H1 (cell line): ENCODE data around the gene MPRIP. TPM values are rescaled to one million over a fixed set of nuclear protein-coding genes. Genes with fewer than 3 reads are reported as not detected.

Experiments
- CTCF ChIA-PET: fragments of 300-600 bp; sonication (Branson Sonifier 250); formaldehyde crosslinking; loops from one replicate; lab custom pipeline; 2021; ENCODE audit not compliant: partially characterized antibody; lab: Charles Lee
- POLR2A ChIA-PET: fragments of 300-600 bp; sonication (Branson Sonifier 250); formaldehyde crosslinking; loops from one replicate; lab custom pipeline; 2021; ENCODE audit warnings: inconsistent platforms; ENCODE audit not compliant: partially characterized antibody; lab: Charles Lee
- DNase-seq, 2 experiments: peaks; one replicate each; pipeline versions ENCODE4 v3.0.0 to v3.0.0-alpha.2; 2010 to 2022; ENCODE audit warnings: low spot score in 2 of 2, low read depth in 1 of 2, mixed read lengths in 1 of 2
- FAIRE-seq: peaks from 2 replicates; lab custom pipeline; 2011; peaks lifted over from hg19 to GRCh38; lab: Jason Lieb, UNC
- H2AFZ ChIP-seq: 2 replicates; pipeline ENCODE4 v1.8.1; 2012; ENCODE audit warnings: low read length, inconsistent platforms
- H2AK5ac ChIP-seq: 2 replicates; pipeline ENCODE4 v1.6.1; 2013; ENCODE audit warnings: low read depth, low read length
- H2BK120ac ChIP-seq: replicated peaks from 2 replicates; pipeline ENCODE3; 2013; ENCODE audit warnings: low read depth, low read length, inconsistent platforms
- H2BK12ac ChIP-seq: 2 replicates; pipeline ENCODE4 v1.6.1; 2013; ENCODE audit warnings: low read depth, low read length
- H2BK15ac ChIP-seq: 2 replicates; pipeline ENCODE4 v1.6.1; 2013; ENCODE audit warnings: low read length
- H2BK20ac ChIP-seq: 2 replicates; pipeline ENCODE4 v1.6.1; 2013; ENCODE audit warnings: low read length
- H2BK5ac ChIP-seq: 2 replicates; pipeline ENCODE4 v1.6.1; 2013; ENCODE audit warnings: low read depth, low read length
- H3K14ac ChIP-seq: 2 replicates; pipeline ENCODE4 v1.6.1; 2013; ENCODE audit warnings: inconsistent platforms; ENCODE audit not compliant: insufficient read length
- H3K18ac ChIP-seq: 2 replicates; pipeline ENCODE4 v1.6.1; 2013; ENCODE audit warnings: low read length; ENCODE audit errors: extremely low read depth
- H3K23ac ChIP-seq: 2 replicates; pipeline ENCODE4 v1.6.1; 2013; ENCODE audit warnings: inconsistent platforms; ENCODE audit not compliant: insufficient read length
- H3K23me2 ChIP-seq: 2 replicates; pipeline ENCODE4 v1.6.1; 2013; ENCODE audit warnings: low read depth, low read length
- H3K27ac ChIP-seq: 2 replicates; pipeline ENCODE4 v1.6.1; 2011; ENCODE audit warnings: low read depth, low read length, inconsistent platforms
- H3K27me3 ChIP-seq, 4 experiments: replicated peaks in 1 of 4; 1 replicate in 1 of 4; 2 replicates in 3 of 4; pipeline versions ENCODE4 v1.6.1 to v1.8.1; 2011 to 2013; ENCODE audit warnings: low read length in 3 of 4, mild to moderate bottlenecking in 3 of 4, inconsistent platforms in 2 of 4, mixed read lengths in 2 of 4, moderate library complexity in 1 of 4; ENCODE audit not compliant: control insufficient read depth in 3 of 4, insufficient read depth in 3 of 4; ENCODE audit errors: extremely low read depth in 1 of 4
- H3K36me3 ChIP-seq, 4 experiments: 2 replicates each; pipeline versions ENCODE4 v1.6.1 to v1.8.1; 2011 to 2013; ENCODE audit warnings: mild to moderate bottlenecking in 4 of 4, low read length in 3 of 4, moderate library complexity in 2 of 4, control low read depth in 1 of 4, inconsistent platforms in 1 of 4; ENCODE audit not compliant: insufficient read depth in 4 of 4, control insufficient read depth in 2 of 4
- H3K4ac ChIP-seq: replicated peaks from 2 replicates; pipeline ENCODE3; 2013; ENCODE audit warnings: low read length, low read depth, mixed read lengths, inconsistent platforms; ENCODE audit not compliant: insufficient read length
- H3K4me1 ChIP-seq, 4 experiments: replicated peaks in 1 of 4; 1 replicate in 1 of 4; 2 replicates in 3 of 4; pipeline versions ENCODE4 v1.6.1 to v1.8.1; 2011 to 2013; ENCODE audit warnings: low read length in 3 of 4, inconsistent platforms in 2 of 4, mixed read lengths in 1 of 4; ENCODE audit not compliant: insufficient read depth in 4 of 4, control insufficient read depth in 3 of 4
- H3K4me2 ChIP-seq, 2 experiments: 2 replicates each; pipeline versions ENCODE4 v1.6.1 to v1.8.1; 2011 to 2013; ENCODE audit warnings: low read depth in 2 of 2, low read length in 2 of 2, control low read depth in 1 of 2, inconsistent platforms in 1 of 2, mild to moderate bottlenecking in 1 of 2; ENCODE audit not compliant: insufficient read depth in 1 of 2
- H3K4me3 ChIP-seq, 4 experiments: fragments of 200-600, 300-600 bp in 1 of 4; sonication (generic), shearing (Covaris generic), sonication (Bioruptor Twin) in 1 of 4; 2 replicates each; pipeline versions ENCODE4 v1.5.1 to v1.8.1; 2011 to 2016; ENCODE audit warnings: low read length in 4 of 4, low read depth in 3 of 4, control low read depth in 2 of 4, inconsistent platforms in 2 of 4, mild to moderate bottlenecking in 2 of 4, mixed read lengths in 1 of 4, moderate library complexity in 1 of 4; ENCODE audit not compliant: insufficient read depth in 2 of 4; ENCODE audit errors: extremely low read depth in 1 of 4
- H3K56ac ChIP-seq: replicated peaks from 2 replicates; pipeline ENCODE3; 2013; ENCODE audit warnings: low read depth, mild to moderate bottlenecking, mixed read lengths, low read length, inconsistent platforms; ENCODE audit not compliant: insufficient read length
- H3K79me1 ChIP-seq: 2 replicates; pipeline ENCODE4 v1.6.1; 2013; ENCODE audit warnings: low read depth, low read length, control low read depth
- H3K79me2 ChIP-seq, 2 experiments: 2 replicates each; pipeline versions ENCODE4 v1.6.1 to v1.8.1; 2012 to 2013; ENCODE audit warnings: low read length in 2 of 2, mild to moderate bottlenecking in 2 of 2, inconsistent platforms in 1 of 2; ENCODE audit not compliant: insufficient read depth in 2 of 2, control insufficient read depth in 1 of 2
- H3K9ac ChIP-seq, 4 experiments: replicated peaks in 1 of 4; 1 replicate in 1 of 4; 2 replicates in 3 of 4; pipeline versions ENCODE4 v1.6.1 to v1.8.1; 2011 to 2013; ENCODE audit warnings: low read depth in 3 of 4, low read length in 3 of 4, control low read depth in 2 of 4, mild to moderate bottlenecking in 2 of 4, moderate library complexity in 2 of 4, inconsistent platforms in 1 of 4; ENCODE audit errors: extremely low read depth in 1 of 4
- H3K9me3 ChIP-seq, 2 experiments: 2 replicates each; pipeline versions ENCODE4 v1.6.1 to v1.8.1; 2012 to 2013; ENCODE audit warnings: mild to moderate bottlenecking in 2 of 2, moderate library complexity in 2 of 2, control low read depth in 1 of 2, inconsistent platforms in 1 of 2, low read depth in 1 of 2, low read length in 1 of 2, mixed read lengths in 1 of 2; ENCODE audit not compliant: insufficient read depth in 2 of 2
- H4K20me1 ChIP-seq, 2 experiments: replicated peaks in 1 of 2; 2 replicates each; pipeline versions ENCODE3 to v1.8.1; 2011 to 2013; ENCODE audit warnings: inconsistent platforms in 2 of 2, low read length in 2 of 2, mild to moderate bottlenecking in 1 of 2; ENCODE audit not compliant: insufficient read depth in 2 of 2, control insufficient read depth in 1 of 2
- H4K5ac ChIP-seq: 2 replicates; pipeline ENCODE4 v1.6.1; 2013; ENCODE audit warnings: low read length, low read depth, mixed read lengths, inconsistent platforms; ENCODE audit not compliant: insufficient read length
- H4K8ac ChIP-seq: 2 replicates; pipeline ENCODE4 v1.8.0; 2013; ENCODE audit warnings: mild to moderate bottlenecking, moderate library complexity, low read length, inconsistent platforms; ENCODE audit not compliant: insufficient read depth; ENCODE audit errors: extremely low read depth
- H4K91ac ChIP-seq: replicated peaks from 2 replicates; pipeline ENCODE3; 2013; ENCODE audit warnings: low read length, mixed read lengths, inconsistent platforms; ENCODE audit not compliant: insufficient read length
- EP300 ChIP-seq, 2 experiments: IDR thresholded peaks; 1 replicate in 1 of 2; 2 replicates in 1 of 2; pipeline ENCODE4 v1.6.1; 2011 to 2012; ENCODE audit warnings: low read depth in 2 of 2, low read length in 2 of 2, mild to moderate bottlenecking in 2 of 2, borderline replicate concordance in 1 of 2, inconsistent platforms in 1 of 2, moderate library complexity in 1 of 2
- JUN ChIP-seq: IDR thresholded peaks from 2 replicates; pipeline ENCODE4 v1.6.1; 2011; ENCODE audit warnings: low read depth, mild to moderate bottlenecking, improper control_type of control experiment, low read length
- KDM4A ChIP-seq: IDR thresholded peaks from one replicate; pipeline ENCODE4 v1.7.1; 2012; ENCODE audit warnings: low read depth, mild to moderate bottlenecking, moderate library complexity, low read length, inconsistent platforms; ENCODE audit not compliant: severe bottlenecking
- SP1 ChIP-seq: IDR thresholded peaks from 2 replicates; pipeline ENCODE4 v1.6.1; 2011; ENCODE audit warnings: low read depth, low read length
- TCF12 ChIP-seq: IDR thresholded peaks from 2 replicates; pipeline ENCODE4 v1.6.1; 2011; ENCODE audit warnings: low read depth, mild to moderate bottlenecking, low read length
- ZNF274 ChIP-seq: IDR thresholded peaks from 2 replicates; pipeline ENCODE4 v1.7.0; 2012; ENCODE audit warnings: low read length, borderline replicate concordance; ENCODE audit errors: extremely low read depth
- WGBS, 2 experiments: shearing (Covaris generic) in 1 of 2; methylation state at CpG; one replicate each; pipeline versions ENCODE4 v1.1.6 to v1.1.7; 2013 to 2015; ENCODE audit warnings: low lambda C conversion rate in 2 of 2, mixed read lengths in 2 of 2, inconsistent platforms in 1 of 2, low coverage in 1 of 2, missing lambda C conversion rate in 1 of 2; ENCODE audit not compliant: insufficient replicate concordance in 2 of 2, insufficient coverage in 1 of 2, insufficient read length in 1 of 2; ENCODE audit errors: extremely low coverage in 1 of 2, missing lambda C conversion rate in 1 of 2; 5-methylcytosine and 5-hydroxymethylcytosine counted together
- polyA plus RNA-seq, 7 experiments: library from polyadenylated mRNA; depleted of rRNA in 3 of 7; stranded (reverse) in 5 of 7; unstranded in 2 of 7; fragments of >200 nt in 5 of 7; fragments of 200-250 nt in 2 of 7; gene quantifications; 1 replicate in 5 of 7; 2 replicates in 1 of 7; 4 replicates in 1 of 7; pipeline versions ENCODE4 v1.2.1 to v1.2.3, GENCODE V29; 2011 to 2013; ENCODE audit warnings: missing spikeins in 2 of 7, mixed read lengths in 2 of 7
- total RNA-seq: library from RNA; stranded (reverse); fragmentation: NEBNext Ultra II Directional; extraction: Animal tissue kit (Norgen Biotek cat#: 25700); gene quantifications from 2 replicates; pipeline ENCODE4 v1.2.1, GENCODE V29; 2021
- TF ChIP-seq, protein P1 (sequence below): IDR thresholded peaks from 2 replicates; pipeline ENCODE4 v1.6.1; 2012; ENCODE audit warnings: inconsistent platforms
- TF ChIP-seq, protein P2 (sequence below), 3 experiments: IDR thresholded peaks; 1 replicate in 2 of 3; 2 replicates in 1 of 3; pipeline versions ENCODE4 v1.5.1 to v1.6.1; 2011; ENCODE audit warnings: low read length in 3 of 3, mild to moderate bottlenecking in 3 of 3, inconsistent platforms in 2 of 3, low read depth in 1 of 3, moderate library complexity in 1 of 3; ENCODE audit not compliant: insufficient read depth in 1 of 3; ENCODE audit errors: control extremely low read depth in 1 of 3

The MPRIP gene
- total and polyA plus RNA-seq, 2 of the 8 experiments (the other 6 are each of a cell fraction or from before 2014, with no cell fraction given), result 48.6 to 146 TPM

DNA sequence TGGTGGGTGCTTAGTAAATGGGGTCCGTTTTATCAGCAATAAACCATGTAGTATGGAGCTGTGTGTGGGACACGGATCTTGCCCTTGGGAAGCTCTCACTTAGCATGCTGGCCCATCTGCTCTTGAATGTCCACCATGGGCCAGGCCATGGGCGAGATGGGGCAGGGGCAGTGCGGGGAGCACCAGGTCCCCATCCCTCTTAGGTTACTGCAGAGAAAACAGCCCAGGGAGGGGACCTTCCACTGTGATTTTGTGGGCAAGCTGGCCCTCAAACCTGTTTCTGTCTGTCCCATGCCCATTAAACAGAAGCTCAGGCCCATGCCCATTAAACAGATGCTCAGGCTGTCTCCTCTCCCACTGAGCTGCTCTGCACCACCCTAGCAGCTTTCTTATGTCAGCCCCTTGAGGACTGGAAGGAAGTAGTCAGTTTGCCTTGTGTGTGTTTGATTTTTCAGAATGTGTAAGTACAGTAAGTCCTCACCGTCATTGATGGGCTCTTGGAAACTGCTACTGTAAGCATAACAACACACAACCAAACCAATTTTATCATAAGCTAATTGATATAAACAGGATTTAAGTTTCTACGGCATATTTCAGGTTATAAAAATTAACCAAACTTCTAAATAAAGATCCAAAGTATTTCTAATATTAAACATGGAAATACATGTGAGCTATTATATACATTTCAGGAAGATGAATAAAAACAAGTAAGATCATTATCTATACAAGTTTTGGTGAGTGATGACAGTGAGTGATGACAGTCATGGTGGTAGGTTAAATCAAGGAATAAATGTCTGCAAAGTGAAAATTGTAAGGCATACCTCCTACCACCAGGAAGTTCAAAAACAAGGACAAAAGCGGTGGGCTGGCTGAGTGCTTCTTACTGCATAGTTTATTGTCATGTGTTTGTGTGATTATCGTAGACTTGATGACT lies 11.5 kb downstream of the MPRIP start:
- no peak for DNase-seq
- H3K79me1 ChIP-seq, result peaks cover 37% of the 10 kb centered on the region
- no peak overlapping the region for H2BK5ac ChIP-seq
- FAIRE-seq, result no peak
- H2BK120ac ChIP-seq, result no peak overlapping the region
- H3K27me3 ChIP-seq, result no peaks in the 10 kb centered on the region
- H3K23me2 ChIP-seq, result no peaks in the 10 kb centered on the region
- H3K9ac ChIP-seq, result no peak overlapping the region
- H2AK5ac ChIP-seq, result no peak overlapping the region
- no peak overlapping the region for H4K8ac ChIP-seq
- no peak overlapping the region for H3K23ac ChIP-seq
- H3K79me2 ChIP-seq, result peaks cover 3 to 74% of the 10 kb centered on the region in 2 experiments; a peak in 2 of 4 replicates
- peaks cover 4 to 26% of the 10 kb centered on the region in 2 experiments for H4K20me1 ChIP-seq
- H3K14ac ChIP-seq, result no peak overlapping the region
- peaks cover 0 to 12% (median 0%) of the 10 kb centered on the region in 4 experiments; a peak in 4 of 7 replicates for H3K4me1 ChIP-seq
- H2BK12ac ChIP-seq, result no peak overlapping the region
- H3K9me3 ChIP-seq, result no peaks in the 10 kb centered on the region
- no peak overlapping the region for H2AFZ ChIP-seq
- CTCF ChIA-PET, result interaction anchor here (0.6 to 2.2 kb wide), 8 partner anchors 9 to 1672 kb away, joined by 3 to 5 read pairs (median 3); no protein-coding TSS in a partner anchor
- H3K4me2 ChIP-seq, result no peak overlapping the region; a peak in 1 of 4 replicates
- H3K18ac ChIP-seq, result no peak overlapping the region
- no peak overlapping the region for H3K56ac ChIP-seq
- H3K4me3 ChIP-seq, result no peak overlapping the region
- POLR2A ChIA-PET, result interaction anchor here (1.4 to 3.0 kb wide), 2 partner anchors 10 to 12 kb away, joined by 5 to 14 read pairs; no protein-coding TSS in a partner anchor
- no peak overlapping the region for H2BK20ac ChIP-seq
- no peak overlapping the region for H3K4ac ChIP-seq
- no peaks in the 10 kb centered on the region; a peak in 2 of 8 replicates for H3K36me3 ChIP-seq
- no peak overlapping the region for H4K5ac ChIP-seq
- 95% methylated on average over 8 of the region's 8 CpGs; no CpG with 5 or more reads in 1 of the 2 experiments for WGBS, 2 experiments
- no peak overlapping the region for H2BK15ac ChIP-seq
- no peak overlapping the region for H4K91ac ChIP-seq
- H3K27ac ChIP-seq, result no peak overlapping the region
- TF ChIP-seq, protein P1, sequence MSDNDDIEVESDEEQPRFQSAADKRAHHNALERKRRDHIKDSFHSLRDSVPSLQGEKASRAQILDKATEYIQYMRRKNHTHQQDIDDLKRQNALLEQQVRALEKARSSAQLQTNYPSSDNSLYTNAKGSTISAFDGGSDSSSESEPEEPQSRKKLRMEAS, result no peak
- TF ChIP-seq JUN (no peak), TCF12 (no peak), ZNF274 (no peak), EP300 (IDR thresholded peaks at IDR 0.05; ENCODE audit: borderline replicate concordance in 1 of 2, low read depth in 2 of 2, low read length in 2 of 2) (no peak), SP1 (no peak), KDM4A (no peak)
- TF ChIP-seq, protein P2, sequence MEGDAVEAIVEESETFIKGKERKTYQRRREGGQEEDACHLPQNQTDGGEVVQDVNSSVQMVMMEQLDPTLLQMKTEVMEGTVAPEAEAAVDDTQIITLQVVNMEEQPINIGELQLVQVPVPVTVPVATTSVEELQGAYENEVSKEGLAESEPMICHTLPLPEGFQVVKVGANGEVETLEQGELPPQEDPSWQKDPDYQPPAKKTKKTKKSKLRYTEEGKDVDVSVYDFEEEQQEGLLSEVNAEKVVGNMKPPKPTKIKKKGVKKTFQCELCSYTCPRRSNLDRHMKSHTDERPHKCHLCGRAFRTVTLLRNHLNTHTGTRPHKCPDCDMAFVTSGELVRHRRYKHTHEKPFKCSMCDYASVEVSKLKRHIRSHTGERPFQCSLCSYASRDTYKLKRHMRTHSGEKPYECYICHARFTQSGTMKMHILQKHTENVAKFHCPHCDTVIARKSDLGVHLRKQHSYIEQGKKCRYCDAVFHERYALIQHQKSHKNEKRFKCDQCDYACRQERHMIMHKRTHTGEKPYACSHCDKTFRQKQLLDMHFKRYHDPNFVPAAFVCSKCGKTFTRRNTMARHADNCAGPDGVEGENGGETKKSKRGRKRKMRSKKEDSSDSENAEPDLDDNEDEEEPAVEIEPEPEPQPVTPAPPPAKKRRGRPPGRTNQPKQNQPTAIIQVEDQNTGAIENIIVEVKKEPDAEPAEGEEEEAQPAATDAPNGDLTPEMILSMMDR (IDR thresholded peaks at IDR 0.05; ENCODE audit: control extremely low read depth in 1 of 3, insufficient read depth in 1 of 3, low read depth in 1 of 3, low read length in 3 of 3), result no peak
